Thymus (tissue), 11 donors: ENCODE results near the gene TTC23L. TPM values are rescaled to one million over a fixed set of nuclear protein-coding genes. Genes with fewer than 3 reads are reported as not detected.

Experiments
- DNase-seq, 9 donors: peaks; one replicate each; pipeline ENCODE4 v3.0.0-alpha.2; 2013; ENCODE audit warnings: low spot score in 9 of 9, low read depth in 6 of 9, missing footprints in 1 of 9
- H3K27ac ChIP-seq, 2 donors: one replicate each; pipeline ENCODE4 v1.5.1; 2013; ENCODE audit warnings: control low read depth in 1 of 2, low read depth in 1 of 2, low read length in 1 of 2, mild to moderate bottlenecking in 1 of 2, moderate library complexity in 1 of 2
- H3K27me3 ChIP-seq, 2 donors: one replicate each; pipeline ENCODE4 v1.5.1; 2013; ENCODE audit warnings: low read length in 1 of 2; ENCODE audit not compliant: control insufficient read depth in 2 of 2, insufficient read depth in 1 of 2
- H3K36me3 ChIP-seq, 2 donors: one replicate each; pipeline ENCODE4 v1.5.1; 2013; ENCODE audit warnings: low read length in 1 of 2, mild to moderate bottlenecking in 1 of 2, moderate library complexity in 1 of 2; ENCODE audit not compliant: control insufficient read depth in 2 of 2, insufficient read depth in 2 of 2
- H3K4me1 ChIP-seq, 2 donors: one replicate each; pipeline ENCODE4 v1.5.1; 2013; ENCODE audit warnings: low read length in 2 of 2; ENCODE audit not compliant: control insufficient read depth in 2 of 2, insufficient read depth in 2 of 2
- H3K4me3 ChIP-seq, 2 donors: one replicate each; pipeline ENCODE4 v1.5.1; 2013; ENCODE audit warnings: low read length in 2 of 2, control low read depth in 1 of 2, mild to moderate bottlenecking in 1 of 2
- H3K9me3 ChIP-seq, 2 donors: one replicate each; pipeline ENCODE4 v1.5.1; 2013; ENCODE audit warnings: low read length in 1 of 2, mild to moderate bottlenecking in 1 of 2; ENCODE audit not compliant: control insufficient read depth in 2 of 2, insufficient read depth in 1 of 2
- WGBS: extraction: QIAGEN DNeasy Blood & Tissue Kit; methylation state at CpG from one replicate; pipeline ENCODE4 v1.1.7; 2013; 5-methylcytosine and 5-hydroxymethylcytosine counted together
- polyA plus RNA-seq: library from polyadenylated mRNA; stranded (reverse); fragments of 200-250 nt; gene quantifications from one replicate; pipeline ENCODE4 v1.2.3, GENCODE V29; 2013
- total RNA-seq: library from RNA; stranded (reverse); fragments of 120-200 nt; gene quantifications from one replicate; pipeline ENCODE4 v1.2.4, GENCODE V29; 2013
- donor health status: healthy.

The TTC23L gene
- total and polyA plus RNA-seq, 2 donors, result 0.33 to 0.52 TPM

DNA sequence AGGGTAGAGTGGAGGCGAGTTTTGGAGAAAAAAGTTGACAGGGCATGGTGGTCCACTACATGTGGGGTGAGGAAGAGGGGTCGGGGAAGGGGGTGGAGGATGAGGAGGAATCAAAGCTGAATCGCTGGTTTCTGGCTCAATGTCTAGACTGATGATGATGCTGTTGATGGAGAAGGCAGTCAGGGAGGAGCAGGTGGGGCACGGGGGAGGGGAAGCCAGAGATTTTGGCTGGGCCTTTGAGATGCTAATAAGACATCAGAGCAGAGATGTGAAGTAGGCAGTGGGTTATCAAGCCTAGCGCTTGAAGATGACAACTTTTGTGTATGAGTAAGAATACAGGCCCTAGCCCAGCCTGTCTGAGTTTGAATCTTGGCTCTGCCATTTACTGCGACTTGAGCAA lies 32.4 kb upstream of the TTC23L start:
- 98% methylated on average over 6 of the region's 6 CpGs for WGBS
- H3K4me3 ChIP-seq, result no peak overlapping the region
- no peaks in the 10 kb centered on the region for H3K27me3 ChIP-seq
- H3K27ac ChIP-seq, result no peak overlapping the region
- no peaks in the 10 kb centered on the region for H3K36me3 ChIP-seq
- DNase-seq, result no peak
- H3K9me3 ChIP-seq, result no peaks in the 10 kb centered on the region
- peaks cover 0 to 2% of the 10 kb centered on the region in 2 donors for H3K4me1 ChIP-seq

DNA sequence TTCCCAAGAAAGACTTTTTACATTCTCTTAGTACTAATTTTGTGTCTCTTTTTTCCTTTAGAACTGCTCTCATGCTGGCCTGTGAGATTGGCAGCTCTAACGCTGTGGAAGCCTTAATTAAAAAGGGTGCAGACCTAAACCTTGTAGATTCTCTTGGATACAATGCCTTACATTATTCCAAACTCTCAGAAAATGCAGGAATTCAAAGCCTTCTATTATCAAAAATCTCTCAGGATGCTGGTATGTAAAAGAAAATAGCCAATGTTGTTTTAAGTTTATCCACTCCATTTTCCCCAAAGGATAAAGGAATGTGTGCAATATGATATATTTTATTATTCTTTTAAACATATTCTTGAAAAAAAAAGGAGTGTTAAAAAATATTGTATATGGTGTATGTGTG lies 27.3 kb upstream of the TTC23L start:
- Histone ChIP-seq H3K27ac (no peak overlapping the region), H3K9me3 (no peaks in the 10 kb centered on the region), H3K4me3 (no peak overlapping the region), H3K4me1 (no peaks in the 10 kb centered on the region), H3K36me3 (no peaks in the 10 kb centered on the region), H3K27me3 (no peaks in the 10 kb centered on the region)
- DNase-seq, result no peak
- 94% methylated on average over 1 of the region's 1 CpG for whole genome bisulfite sequencing

DNA sequence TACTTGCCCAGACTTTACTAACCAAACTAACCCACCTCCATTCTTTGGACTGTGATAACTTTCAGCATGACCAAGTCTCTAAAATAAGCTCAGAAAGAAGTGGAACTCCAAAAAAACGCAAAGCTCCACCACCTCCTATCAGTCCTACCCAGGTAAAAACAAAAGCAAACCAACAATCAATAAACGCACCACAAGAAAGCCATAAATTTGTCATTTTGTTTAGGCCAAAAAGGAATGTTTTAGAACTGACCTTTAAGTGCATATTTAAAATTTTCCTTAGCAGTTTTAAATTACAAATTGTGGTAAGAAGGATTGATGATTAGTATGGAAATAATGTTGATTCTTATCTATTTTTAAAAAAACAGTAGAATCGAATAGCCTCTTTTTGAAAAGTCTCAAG lies 25.5 kb upstream of the TTC23L start:
- Histone ChIP-seq H3K27me3 (no peaks in the 10 kb centered on the region), H3K27ac (no peak overlapping the region), H3K9me3 (no peaks in the 10 kb centered on the region), H3K36me3 (no peaks in the 10 kb centered on the region), H3K4me1 (no peaks in the 10 kb centered on the region), H3K4me3 (no peak overlapping the region)
- WGBS, result 96% methylated on average over 3 of the region's 3 CpGs
- DNase-seq, result no peak

- no peak for DNase-seq
- H3K36me3 ChIP-seq, result no peaks in the 10 kb centered on the region
- H3K4me1 ChIP-seq, result no peaks in the 10 kb centered on the region
- H3K9me3 ChIP-seq, result no peaks in the 10 kb centered on the region
- H3K27me3 ChIP-seq, result no peaks in the 10 kb centered on the region
- H3K4me3 ChIP-seq, result no peak overlapping the region
- 98% methylated on average over 3 of the region's 3 CpGs for WGBS
- no peak overlapping the region for H3K27ac ChIP-seq
These were observed 21.2 kb upstream of the TTC23L start for GRCh38 chr5:34817558-34818351.

DNA sequence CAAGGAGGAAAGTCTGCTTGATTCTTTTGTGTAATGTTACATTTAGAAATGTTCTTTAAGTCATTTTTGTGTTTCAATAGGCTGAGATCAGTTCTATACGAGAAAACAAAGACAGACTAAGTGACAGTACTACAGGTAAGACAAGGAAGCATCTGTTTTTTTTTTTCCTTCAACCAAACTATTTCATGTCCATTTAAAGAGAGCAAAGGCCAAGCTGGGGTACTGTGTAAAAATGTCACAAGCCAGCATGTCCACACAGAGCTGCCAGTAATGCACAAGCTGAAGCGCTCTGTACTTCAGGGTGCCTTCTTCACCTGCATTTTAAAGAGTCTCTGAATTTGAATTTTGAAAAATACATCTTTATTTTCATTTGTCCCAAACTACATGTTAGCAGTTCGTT lies 20.2 kb upstream of the TTC23L start:
- no peaks in the 10 kb centered on the region for H3K36me3 ChIP-seq
- H3K27me3 ChIP-seq, result no peaks in the 10 kb centered on the region
- DNase-seq, result no peak
- no peak overlapping the region for H3K4me3 ChIP-seq
- H3K4me1 ChIP-seq, result no peaks in the 10 kb centered on the region
- WGBS, result 96% methylated on average over 3 of the region's 3 CpGs
- no peaks in the 10 kb centered on the region for H3K9me3 ChIP-seq
- no peak overlapping the region for H3K27ac ChIP-seq

DNA sequence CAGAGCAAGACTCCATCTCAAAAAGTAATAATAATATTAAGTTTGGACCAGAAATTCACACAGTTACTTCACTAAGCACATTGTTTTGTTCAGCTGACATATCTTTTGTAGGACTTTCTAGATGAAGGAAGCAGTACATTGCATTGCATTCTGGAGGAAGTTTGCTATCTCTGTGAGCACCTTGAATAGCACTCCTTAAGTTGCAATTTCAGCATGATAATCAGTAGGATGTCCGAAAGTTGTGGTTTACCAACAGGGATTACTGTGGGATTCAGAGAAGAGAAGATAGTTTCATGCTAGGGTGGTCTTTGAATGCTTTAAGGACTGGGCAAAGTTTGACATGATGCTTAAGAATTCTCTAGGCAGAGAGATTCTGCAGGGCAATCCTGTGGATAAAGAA lies 18.4 kb upstream of the TTC23L start:
- Histone ChIP-seq H3K27me3 (no peaks in the 10 kb centered on the region), H3K4me3 (no peak overlapping the region), H3K27ac (no peak overlapping the region), H3K4me1 (no peaks in the 10 kb centered on the region), H3K36me3 (no peaks in the 10 kb centered on the region), H3K9me3 (no peaks in the 10 kb centered on the region)
- no peak for DNase-seq
- WGBS, result 94% methylated on average over 1 of the region's 1 CpG

GRCh38 chr5:34822956-34823715 lies 15.8 kb upstream of the TTC23L start:
- H3K4me3 ChIP-seq, result no peak overlapping the region
- no peaks in the 10 kb centered on the region for H3K36me3 ChIP-seq
- no peaks in the 10 kb centered on the region for H3K27me3 ChIP-seq
- no peak overlapping the region for H3K27ac ChIP-seq
- no peaks in the 10 kb centered on the region for H3K4me1 ChIP-seq
- WGBS, result 97% methylated on average over 8 of the region's 8 CpGs
- DNase-seq, result no peak
- no peaks in the 10 kb centered on the region for H3K9me3 ChIP-seq

GRCh38 chr5:34826347-34826746 lies 12.6 kb upstream of the TTC23L start:
- Histone ChIP-seq H3K4me3 (no peak overlapping the region), H3K27me3 (no peaks in the 10 kb centered on the region), H3K4me1 (no peaks in the 10 kb centered on the region), H3K36me3 (no peaks in the 10 kb centered on the region), H3K27ac (no peak overlapping the region), H3K9me3 (no peaks in the 10 kb centered on the region)
- WGBS, result 75% methylated on average over 6 of the region's 6 CpGs
- no peak for DNase-seq
